ENCODE measurements around the gene AGAP1.

AGAP1 gene

DNA sequence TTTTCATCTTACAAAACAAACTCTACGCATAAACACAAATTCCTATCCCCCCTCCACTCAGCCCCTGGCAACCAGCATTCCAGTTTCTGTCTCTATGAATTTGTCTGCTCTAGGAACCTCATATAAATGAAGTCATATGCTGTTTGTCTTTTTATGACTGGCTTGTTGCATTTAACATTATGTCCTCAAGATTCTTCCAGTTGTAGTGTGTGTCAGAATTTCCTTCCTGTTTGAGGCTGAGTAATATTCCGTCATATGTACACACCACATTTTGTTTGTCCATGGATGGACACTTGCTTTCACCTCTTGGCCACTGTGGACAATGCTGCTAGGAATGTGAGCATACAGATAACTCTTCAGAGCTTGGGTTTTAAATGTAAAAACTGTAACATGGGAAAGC is 402.2 kb downstream of the AGAP1 start:
- H3K4me3 ChIP-seq (ENCODE audit: low read depth, low read length) = no peak overlapping the region
- no peak for DNase-seq (ENCODE audit: low read depth)
- TF ChIP-seq, protein P1, sequence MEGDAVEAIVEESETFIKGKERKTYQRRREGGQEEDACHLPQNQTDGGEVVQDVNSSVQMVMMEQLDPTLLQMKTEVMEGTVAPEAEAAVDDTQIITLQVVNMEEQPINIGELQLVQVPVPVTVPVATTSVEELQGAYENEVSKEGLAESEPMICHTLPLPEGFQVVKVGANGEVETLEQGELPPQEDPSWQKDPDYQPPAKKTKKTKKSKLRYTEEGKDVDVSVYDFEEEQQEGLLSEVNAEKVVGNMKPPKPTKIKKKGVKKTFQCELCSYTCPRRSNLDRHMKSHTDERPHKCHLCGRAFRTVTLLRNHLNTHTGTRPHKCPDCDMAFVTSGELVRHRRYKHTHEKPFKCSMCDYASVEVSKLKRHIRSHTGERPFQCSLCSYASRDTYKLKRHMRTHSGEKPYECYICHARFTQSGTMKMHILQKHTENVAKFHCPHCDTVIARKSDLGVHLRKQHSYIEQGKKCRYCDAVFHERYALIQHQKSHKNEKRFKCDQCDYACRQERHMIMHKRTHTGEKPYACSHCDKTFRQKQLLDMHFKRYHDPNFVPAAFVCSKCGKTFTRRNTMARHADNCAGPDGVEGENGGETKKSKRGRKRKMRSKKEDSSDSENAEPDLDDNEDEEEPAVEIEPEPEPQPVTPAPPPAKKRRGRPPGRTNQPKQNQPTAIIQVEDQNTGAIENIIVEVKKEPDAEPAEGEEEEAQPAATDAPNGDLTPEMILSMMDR (IDR thresholded peaks at IDR 0.05; ENCODE audit: control insufficient read depth, extremely low read depth, insufficient read depth) = no peak

DNA sequence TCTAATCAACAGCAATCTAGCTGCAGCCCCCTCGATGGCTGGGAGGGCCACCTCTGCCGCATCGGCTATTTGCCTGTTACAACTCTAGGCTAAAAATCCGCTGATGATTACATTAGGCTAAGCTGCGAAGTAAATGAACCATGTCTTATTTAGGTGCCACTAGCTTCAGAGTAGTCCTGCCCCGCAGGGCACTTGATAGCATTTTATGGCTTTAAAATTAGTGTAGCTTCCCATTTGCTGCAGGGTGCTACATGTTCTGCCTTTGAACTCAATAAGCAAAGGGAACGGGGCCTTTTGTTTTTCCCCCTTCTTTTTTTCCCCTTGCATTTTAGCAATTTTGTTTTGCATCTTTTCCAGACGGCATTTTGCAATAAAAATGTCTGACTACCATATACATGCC is 404.1 kb downstream of the AGAP1 start:
- TF ChIP-seq, protein P1 (IDR thresholded peaks at IDR 0.05; ENCODE audit: control insufficient read depth, extremely low read depth, insufficient read depth) = no peak
- H3K4me3 ChIP-seq (ENCODE audit: low read depth, low read length) = no peak overlapping the region
- no peak for DNase-seq (ENCODE audit: low read depth)

DNA sequence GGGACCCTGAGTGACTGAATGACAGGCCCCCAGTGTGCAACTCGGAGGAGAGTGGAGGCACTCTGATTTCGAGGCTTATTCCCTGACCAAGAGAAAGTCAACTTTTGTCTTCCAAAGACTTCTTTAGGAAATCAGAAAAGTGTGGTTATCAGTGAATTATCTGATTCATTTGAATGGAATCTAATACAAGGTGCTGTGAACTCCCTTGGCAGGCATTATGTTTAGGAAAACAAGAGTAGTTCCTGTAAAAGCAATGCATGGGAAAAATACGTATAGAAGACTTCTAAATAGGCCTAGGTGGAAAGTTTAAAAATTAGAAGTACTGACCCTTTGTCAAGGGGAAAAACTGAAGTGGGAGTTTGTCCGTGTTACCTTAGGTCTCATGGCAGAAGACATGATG is 404.9 kb downstream of the AGAP1 start:
- no peak for DNase-seq (ENCODE audit: low read depth)
- TF ChIP-seq, protein P1 (IDR thresholded peaks at IDR 0.05; ENCODE audit: control insufficient read depth, extremely low read depth, insufficient read depth) = no peak
- no peak overlapping the region for H3K4me3 ChIP-seq (ENCODE audit: low read depth, low read length)

DNA sequence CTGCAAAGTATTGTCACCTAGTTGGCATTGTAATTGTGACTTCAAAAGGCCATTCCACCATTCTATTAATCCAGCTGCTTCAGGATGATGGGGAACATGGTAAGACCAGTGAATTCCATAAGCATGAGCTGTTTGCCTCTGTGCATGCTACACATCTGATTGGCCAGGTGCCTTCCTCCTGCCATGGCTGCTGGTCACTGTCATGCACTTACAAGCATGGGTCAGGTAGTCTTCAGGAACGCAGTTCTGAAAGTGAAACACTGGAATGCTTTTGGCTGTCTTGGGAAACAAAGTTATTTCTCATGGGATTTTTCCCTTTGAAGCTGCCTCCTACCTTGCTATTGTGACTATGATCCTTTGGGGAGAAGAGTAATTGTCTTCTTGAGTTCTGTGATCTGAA is 406.8 kb downstream of the AGAP1 start:
- TF ChIP-seq, protein P1 (IDR thresholded peaks at IDR 0.05; ENCODE audit: control insufficient read depth, extremely low read depth, insufficient read depth) = no peak
- no peak for DNase-seq (ENCODE audit: low read depth)
- no peak overlapping the region for H3K4me3 ChIP-seq (ENCODE audit: low read depth, low read length)

DNA sequence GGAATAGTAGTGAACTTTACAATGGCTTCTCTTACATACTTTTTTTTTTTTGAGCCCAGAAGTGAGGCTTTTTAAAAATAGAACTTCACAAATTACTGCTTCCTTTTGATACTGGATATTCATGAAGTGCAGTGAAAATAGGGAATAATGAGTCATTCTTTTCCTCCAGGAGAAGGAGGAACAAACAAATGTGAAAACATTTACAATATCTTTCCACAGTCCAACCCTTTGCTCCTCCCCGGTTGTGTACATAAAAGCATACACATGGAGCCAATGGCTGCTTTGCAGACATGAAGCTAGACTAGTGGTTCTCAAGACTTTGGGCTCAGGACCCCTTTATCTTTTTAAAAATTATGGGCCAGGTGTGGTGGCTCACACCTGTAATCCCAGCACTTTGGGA is 407.4 kb downstream of the AGAP1 start:
- TF ChIP-seq, protein P1 (IDR thresholded peaks at IDR 0.05; ENCODE audit: control insufficient read depth, extremely low read depth, insufficient read depth) = no peak
- DNase-seq (ENCODE audit: low read depth) = no peak
- no peak overlapping the region for H3K4me3 ChIP-seq (ENCODE audit: low read depth, low read length)

DNA sequence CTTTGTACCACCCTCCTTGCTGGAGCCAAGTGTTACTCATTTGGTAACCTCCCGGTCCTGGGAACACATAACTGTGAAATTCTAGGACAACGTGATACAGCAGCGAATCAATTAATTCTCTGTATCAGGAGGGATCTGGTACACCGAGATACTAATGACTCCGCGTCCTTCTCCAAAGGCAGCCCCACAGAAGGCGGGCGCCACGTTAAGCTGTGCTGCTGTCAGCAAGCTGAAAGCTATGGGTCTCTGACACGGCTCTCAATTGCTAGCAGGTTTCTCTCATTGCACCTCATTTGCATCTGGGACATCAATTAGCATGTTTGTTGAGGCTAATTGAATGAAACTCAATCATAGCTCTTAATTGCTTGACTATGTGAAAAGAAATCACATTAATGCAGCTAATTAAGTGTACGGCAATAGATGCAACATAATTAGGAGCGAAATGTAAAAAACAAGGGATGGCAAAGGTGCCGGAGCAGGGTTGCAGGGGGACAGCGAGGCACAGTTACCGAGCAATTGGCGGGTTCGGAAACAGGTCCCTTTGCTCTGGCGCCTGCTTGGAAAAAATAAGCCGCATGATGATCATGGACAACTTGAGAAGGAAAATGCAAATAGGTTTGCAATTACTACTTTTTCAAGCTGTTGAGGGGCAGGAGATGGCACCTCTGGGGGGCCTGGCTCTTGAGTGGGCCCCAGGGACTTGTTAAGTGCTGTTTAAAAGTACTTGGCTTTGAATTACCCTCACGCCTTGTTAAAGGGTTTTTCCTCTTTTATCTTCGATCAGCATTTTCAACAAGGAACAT is 410.1 kb downstream of the AGAP1 start:
- DNase-seq (ENCODE audit: low read depth) = no peak
- H3K4me3 ChIP-seq (ENCODE audit: low read depth, low read length) = no peak overlapping the region
- TF ChIP-seq, protein P1 (IDR thresholded peaks at IDR 0.05; ENCODE audit: control insufficient read depth, extremely low read depth, insufficient read depth) = no peak

DNA sequence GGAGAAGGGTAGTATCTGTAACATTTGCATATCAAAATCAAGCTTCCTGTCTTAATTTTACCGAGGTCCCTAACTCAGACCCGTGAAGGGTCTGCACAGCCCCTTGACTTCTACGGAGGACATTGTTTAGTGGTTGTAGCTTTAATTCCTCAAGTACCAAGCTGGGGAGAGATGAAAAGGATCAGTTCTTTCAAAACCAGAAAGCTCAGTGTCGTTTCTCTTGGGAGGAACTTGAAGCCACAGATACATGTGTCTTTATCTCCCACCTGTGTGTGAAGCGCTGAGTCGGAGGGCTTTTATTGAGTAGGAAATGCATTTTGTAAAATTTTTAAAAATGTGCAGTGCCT is 410.7 kb downstream of the AGAP1 start:
- H3K4me3 ChIP-seq (ENCODE audit: low read depth, low read length) = no peak overlapping the region
- TF ChIP-seq, protein P1 (IDR thresholded peaks at IDR 0.05; ENCODE audit: control insufficient read depth, extremely low read depth, insufficient read depth) = no peak
- no peak for DNase-seq (ENCODE audit: low read depth)
